A673 (cell line): ENCODE data around the gene FGD4.

Source experiments
- EZH2 ChIP-seq: fragments of 200-600 bp; sonication (generic); IDR thresholded peaks from 2 replicates; pipeline ENCODE4 v1.6.1; 2017; ENCODE audit warnings: borderline replicate concordance, low read depth, mild to moderate bottlenecking, mixed read lengths, antibody characterized with exemption, low read length; ENCODE audit not compliant: poor library complexity, severe bottlenecking
- TF ChIP-seq, protein P1 (sequence below): fragments of 300-800, 200-600 bp; sonication (generic); conservative IDR thresholded peaks from 2 replicates; pipeline ENCODE4 v1.5.1; 2017; ENCODE audit warnings: low read depth, mild to moderate bottlenecking, antibody characterized with exemption, low read length, moderate library complexity, mixed read lengths

DNA sequence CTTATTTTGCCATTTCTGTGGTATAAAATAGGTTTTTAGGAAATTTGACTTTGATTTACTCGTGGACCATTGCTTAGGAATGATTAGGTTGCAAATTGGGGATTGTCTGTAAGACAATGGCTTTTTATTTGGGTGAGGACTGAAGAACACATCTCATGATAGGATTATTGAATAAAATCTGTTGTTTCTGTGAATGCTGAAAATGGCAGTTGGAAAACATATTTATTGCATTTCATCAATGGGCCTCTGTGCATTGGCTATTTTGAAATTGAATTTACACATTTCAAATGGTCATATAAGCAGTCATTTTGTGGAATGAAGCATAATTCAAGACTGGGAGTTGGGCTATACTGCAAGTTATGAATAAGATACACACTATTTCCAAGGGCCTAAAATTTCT lies 46.0 kb downstream of the FGD4 start:
- TF ChIP-seq, protein P1, sequence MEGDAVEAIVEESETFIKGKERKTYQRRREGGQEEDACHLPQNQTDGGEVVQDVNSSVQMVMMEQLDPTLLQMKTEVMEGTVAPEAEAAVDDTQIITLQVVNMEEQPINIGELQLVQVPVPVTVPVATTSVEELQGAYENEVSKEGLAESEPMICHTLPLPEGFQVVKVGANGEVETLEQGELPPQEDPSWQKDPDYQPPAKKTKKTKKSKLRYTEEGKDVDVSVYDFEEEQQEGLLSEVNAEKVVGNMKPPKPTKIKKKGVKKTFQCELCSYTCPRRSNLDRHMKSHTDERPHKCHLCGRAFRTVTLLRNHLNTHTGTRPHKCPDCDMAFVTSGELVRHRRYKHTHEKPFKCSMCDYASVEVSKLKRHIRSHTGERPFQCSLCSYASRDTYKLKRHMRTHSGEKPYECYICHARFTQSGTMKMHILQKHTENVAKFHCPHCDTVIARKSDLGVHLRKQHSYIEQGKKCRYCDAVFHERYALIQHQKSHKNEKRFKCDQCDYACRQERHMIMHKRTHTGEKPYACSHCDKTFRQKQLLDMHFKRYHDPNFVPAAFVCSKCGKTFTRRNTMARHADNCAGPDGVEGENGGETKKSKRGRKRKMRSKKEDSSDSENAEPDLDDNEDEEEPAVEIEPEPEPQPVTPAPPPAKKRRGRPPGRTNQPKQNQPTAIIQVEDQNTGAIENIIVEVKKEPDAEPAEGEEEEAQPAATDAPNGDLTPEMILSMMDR: no peak
- TF ChIP-seq EZH2: no peak
